OCI-M1 (cell line): ENCODE data around the gene KCNQ1.

ENCODE experiments used
- DNase-seq: peaks from one replicate; lab custom pipeline; 2025; lab: John Stamatoyannopoulos, UW

Gene KCNQ1

GRCh38 chr11:2838676-2839294 is 394.0 kb downstream of the KCNQ1 start:
- DNase-seq: no peak

DNA sequence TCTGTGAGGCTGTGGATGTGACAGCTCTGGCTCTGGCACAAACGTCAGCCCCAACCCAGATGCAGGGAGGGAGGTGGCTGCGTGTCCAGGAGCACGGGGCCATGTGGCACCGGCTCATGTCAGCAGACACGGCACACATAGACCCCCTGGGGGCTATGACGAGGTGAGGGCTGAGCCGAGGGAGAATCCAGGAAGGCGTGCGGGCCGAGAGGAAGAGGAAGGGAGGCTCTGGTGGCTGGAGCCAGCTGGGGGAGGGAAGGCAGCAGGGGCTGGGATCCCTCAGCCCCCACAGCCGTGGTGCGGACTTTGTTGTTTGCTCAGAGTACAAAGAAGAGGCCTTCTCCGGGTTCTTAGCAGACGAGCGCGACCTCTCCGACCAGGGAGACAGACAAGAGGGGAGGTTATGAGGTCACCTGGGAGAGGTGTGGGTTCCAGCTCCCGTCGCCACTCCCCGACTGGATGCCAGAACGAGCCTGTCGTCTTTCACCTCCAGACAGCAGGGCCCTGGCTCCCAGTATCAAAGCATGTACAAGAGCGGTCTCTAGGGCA is 394.7 kb downstream of the KCNQ1 start:
- DNase-seq: no peak

- no peak for DNase-seq
These were observed 396.8 kb downstream of the KCNQ1 start for GRCh38 chr11:2841411-2842190.

DNA sequence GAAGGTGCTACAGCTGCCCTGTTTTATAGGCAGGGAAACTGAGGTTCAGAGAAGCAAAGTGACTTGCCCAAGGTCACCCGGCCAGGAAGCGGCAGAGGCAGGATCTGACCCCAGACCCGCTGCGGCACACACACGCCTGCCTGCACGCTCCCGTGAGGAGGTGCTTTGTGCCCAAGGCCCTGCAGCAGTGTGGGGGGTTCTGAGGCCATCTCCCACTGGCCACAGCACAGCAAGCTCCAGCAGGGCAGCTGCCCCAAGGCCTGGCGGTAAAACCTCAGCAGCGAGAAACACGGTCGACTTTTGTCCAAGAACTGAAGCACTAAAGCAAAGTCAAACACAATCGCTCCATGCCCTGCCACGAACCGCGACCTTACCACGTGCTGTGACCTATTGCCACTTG is 398.1 kb downstream of the KCNQ1 start:
- no peak for DNase-seq

DNA sequence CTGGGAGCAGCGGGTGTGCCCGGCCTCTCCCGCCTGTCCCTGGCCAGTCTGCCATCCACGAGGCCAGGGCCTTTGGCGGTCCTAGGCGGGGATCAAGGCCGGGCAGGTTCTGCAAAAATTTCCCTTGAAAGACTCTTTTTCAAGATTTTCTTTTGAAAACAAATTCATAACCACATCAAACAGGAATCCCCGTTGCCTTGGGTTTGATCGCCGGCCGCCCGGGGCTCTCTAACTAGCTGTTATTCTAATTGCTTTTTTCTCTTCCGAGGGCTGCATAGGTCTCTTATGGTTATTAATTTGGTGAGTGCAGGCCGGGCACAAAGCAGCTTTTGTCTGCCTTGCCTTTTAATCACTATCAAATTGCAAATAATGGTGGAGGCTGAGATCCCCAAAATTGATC is 398.7 kb downstream of the KCNQ1 start:
- DNase-seq: no peak

- DNase-seq: no peak
These were observed 399.5 kb downstream of the KCNQ1 start for GRCh38 chr11:2844116-2844842.

DNA sequence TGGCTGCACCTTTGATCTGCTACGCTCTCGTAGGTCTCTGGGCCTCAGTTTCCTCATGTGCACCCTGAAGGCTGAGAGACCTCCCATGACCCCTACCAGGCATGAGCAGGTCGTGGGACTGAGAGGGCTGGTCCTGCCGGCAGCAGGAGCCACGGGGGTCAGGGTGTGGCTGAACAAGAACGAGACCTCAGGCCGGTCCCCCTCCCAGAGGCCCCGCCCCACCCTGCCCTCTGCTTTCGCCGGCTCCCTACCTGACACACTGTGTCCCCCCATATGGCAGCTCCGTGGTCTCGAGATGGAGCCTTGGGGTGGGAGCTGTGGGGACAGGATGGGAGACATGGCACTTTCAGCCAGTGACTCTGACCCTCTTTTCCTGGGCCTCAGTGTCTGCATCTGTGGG is 400.2 kb downstream of the KCNQ1 start:
- no peak for DNase-seq

DNA sequence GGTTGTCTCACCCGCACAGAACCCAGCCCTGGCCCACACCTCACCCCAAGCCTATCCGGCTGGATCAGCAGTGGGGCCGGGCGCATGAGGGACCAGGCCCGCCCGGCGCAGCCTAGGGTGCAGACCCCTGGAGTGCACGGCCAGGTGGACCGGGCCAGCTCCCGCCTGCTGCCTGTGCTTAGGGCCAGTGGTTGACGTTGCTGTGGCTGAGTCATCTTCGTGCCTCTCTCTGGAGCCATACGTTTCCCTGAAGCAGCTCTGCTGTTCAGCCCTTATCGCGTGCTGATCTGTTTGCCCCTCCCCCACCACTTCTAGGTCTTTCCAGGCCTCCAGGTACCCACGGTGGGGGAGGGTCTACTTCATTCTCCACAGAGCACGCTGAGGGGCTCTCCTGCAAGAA is 401.2 kb downstream of the KCNQ1 start:
- peak; percentile 27 for DNase-seq

DNA sequence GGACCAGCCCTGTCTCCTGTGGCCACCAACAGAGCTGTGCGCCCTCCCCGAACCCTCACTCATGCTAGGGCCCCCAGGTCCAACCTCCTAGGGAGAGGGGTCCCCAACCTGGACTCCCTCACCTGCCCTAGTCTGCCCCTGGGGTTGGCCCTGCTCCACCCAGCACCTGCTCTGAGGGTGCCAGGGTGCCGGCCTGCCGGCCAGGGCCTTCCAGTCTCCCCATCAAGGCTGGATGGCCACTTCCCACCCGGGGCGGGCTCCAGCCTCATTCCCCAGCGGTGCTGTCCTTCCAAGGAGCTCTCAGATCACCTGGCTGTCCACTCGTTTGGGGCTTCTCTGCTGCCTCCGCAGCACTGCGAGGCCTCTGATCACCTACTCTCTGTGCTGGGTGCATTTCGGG is 401.7 kb downstream of the KCNQ1 start:
- no peak for DNase-seq

- DNase-seq: no peak
These were observed 402.8 kb downstream of the KCNQ1 start for GRCh38 chr11:2847561-2847960.

GRCh38 chr11:2848497-2848896 is 403.7 kb downstream of the KCNQ1 start:
- DNase-seq: no peak

- no peak for DNase-seq
These were observed 405.4 kb downstream of the KCNQ1 start for GRCh38 chr11:2849994-2850770.

- DNase-seq: no peak
These were observed 408.6 kb downstream of the KCNQ1 start for GRCh38 chr11:2853401-2853800.

DNA sequence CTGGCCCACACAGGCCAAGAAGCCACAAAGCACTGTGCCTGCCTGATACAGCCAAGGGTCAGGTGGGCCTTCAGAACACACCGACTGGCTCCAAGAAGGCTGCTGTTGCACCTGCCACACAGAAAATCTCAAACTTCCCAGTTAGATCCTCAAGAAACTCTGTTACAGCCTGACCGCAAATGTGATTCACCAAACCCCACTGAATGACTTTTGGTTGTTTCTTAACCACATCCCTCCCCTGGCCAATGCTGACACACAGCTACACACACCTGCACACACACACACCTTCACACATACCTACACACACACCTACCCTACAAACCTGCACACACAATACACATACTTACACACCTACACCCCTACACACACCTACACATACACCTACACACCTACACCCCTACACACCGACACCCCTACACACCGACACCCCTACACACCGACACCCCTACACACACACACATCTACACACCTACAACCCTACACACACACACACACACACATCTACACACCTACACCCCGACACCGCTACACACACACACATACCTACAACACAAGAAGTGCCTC is 409.3 kb downstream of the KCNQ1 start:
- DNase-seq: no peak

DNA sequence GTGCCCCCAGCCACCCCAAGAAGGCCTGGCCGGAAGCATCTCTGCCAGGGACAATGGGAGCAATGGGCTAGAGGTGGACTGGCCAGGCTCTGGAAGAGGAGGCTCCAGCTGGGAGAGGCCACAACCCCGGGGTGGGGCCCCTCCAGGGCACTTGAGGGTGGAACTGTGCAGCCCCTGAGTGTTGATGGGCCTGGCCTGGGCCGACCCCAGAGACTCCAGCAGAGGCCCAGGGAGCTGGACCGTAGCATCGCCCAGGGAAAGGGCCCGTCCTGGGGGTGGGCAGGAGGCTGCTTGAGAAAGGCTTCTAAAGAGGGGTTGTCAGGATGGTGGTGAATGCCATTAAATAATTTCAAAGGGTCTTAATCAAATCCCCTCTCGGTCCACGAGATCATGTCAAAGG is 410.4 kb downstream of the KCNQ1 start:
- no peak for DNase-seq

DNA sequence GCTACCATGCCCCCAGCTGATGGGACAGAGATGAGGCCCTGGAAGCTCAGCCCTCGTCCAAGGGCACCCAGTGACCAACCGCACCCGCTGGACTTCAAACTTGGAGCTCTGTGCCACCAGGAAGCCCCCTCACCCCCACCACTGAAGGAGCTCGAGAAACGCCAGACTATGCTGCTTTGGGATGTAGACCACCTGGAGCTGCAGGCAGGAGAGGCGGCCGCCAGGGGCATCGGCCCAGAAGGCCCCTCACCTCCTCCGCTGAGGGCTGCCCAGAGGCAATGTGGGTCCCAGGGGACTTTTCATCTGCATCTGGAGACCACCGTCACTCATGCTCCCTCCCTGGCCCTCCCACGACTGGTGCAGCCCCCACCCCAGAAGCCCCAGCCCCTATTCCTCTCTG is 412.5 kb downstream of the KCNQ1 start:
- DNase-seq: no peak

GRCh38 chr11:2857918-2858317 is 413.1 kb downstream of the KCNQ1 start:
- DNase-seq: no peak

DNA sequence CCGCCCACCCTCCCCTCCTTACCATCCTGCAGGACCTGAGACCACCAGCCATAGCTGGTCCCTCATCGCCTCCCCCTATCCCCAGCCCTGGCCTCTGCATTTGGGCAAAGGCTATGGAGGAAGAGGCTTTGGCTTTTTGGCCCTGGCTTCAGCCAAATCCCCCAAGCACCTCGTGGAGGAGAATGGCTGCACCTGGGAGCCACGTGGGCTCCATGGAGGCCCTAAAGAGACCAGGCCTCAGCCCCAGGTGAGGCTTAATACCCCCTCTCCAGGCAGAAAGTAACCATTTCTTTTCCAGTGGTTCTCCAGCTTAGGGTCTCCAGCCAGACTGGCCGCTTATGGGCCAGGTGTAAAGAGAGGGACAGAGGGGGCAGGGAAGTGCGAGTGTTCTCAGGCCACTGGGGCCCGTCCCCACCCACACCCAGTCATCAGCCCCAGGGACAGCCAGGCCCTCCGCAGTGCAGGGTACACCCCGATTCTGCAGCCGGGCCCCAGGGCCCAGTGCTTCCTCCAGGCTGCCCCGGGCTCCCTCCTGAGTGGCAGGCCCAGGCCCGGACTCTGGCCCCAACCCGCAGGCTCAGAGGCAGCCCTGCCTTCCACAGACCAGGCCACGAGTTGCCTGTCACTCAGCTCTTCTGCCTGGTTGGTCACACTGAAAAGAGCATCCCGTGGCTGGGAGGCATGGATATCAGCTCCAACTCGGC is 414.3 kb downstream of the KCNQ1 start:
- DNase-seq: no peak

DNA sequence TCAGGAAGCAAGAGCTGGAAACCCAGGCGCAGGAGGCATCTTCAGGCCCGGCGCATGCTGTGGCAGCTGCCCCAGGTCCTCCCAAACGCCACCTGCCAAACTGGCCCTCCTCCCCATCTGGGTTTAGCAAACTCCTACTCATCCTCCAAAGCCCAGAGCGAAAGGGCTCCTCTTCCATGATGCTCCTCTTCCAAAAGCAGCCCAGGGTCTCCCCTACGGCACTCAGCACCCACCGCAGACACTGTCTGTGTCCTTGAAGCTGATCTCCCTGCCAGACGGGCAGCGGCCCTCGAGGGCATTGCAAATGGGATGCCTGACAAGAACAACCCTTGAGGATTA is 414.9 kb downstream of the KCNQ1 start:
- DNase-seq: no peak

DNA sequence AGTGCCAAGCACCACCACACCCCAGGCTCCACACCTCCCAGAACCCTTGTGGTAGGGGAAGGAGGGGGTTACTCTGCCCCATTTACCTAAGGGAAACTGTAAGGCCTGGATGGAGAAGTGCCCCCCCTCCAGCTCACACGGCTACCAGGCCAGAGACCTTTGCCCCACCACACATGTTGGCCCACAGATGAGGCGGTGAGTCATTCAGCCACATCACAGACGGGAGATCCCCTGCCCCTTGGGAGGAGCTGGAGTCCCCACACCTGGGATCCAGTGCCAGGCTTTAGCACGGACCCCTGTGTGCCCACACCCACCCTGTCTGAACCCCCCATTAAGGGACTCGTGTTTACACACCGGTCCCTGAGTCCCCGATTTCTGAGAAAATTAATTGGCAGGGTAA is 415.8 kb downstream of the KCNQ1 start:
- no peak for DNase-seq
